Stimulated activated CD4-positive, alpha-beta T cell treated with anti-CD3 and anti-CD28 coated beads, TNF-alpha, amount 100 ng/mL, for 24 hours (primary cell): ENCODE results near the gene CD300LG.

Experiments
- DNase-seq, 3 experiments: peaks; one replicate each; pipeline ENCODE4 v3.0.0-alpha.2; 2020; ENCODE audit warnings: low read depth in 3 of 3

CD300LG gene

GRCh38 chr17:43905985-43906852 is 59.2 kb downstream of the CD300LG start:
- no peak for DNase-seq

DNA sequence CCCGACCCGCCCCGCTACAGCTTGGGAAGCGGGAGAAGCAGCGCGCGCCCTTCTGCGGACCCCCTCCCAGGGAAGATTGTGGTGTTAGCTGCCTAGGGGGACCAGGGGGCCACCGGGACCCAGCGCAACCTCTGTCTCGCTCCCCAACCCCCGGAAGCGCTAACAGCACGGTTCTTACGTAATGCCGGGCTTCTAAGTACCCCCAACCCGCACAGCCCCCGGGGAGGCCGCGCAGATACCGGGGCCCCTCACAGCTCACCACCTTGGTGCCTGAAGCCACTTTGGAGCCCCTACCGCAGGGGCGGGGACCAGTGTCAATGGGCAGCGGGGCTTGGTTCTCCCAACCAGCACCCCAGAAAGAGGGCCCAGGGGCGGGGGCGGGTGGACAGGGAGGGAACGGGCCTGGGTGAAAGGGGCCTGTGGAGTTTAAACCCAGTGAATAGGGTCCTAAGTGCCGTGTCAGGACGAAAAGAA is 60.0 kb downstream of the CD300LG start:
- no peak for DNase-seq

DNA sequence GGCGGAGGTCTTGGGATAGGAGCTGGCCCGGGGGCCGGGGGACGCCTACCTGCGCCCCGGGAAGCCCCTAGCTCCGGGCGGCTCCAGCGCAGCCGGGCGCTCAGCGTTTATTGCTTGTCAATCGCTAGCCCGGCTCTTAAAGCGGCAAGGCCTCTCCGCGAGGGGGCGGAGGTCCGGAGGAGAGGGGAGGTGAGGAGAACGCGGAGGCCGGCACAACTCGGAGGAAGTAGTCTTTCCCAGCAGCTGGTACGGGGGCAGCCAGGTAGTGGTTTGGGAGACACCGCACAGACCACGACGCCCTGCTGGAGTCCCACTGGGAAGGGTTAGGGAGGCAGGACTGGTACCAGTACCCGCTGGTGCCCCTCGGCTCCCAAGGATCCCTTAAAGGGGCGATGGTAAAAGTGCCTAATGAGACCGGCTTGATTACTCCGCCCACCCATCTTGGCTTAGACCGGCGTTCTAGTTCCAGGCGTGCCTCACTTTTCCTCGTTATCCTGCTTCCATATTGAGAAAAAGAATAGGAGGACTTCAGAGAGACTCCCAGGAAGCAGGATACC is 60.5 kb downstream of the CD300LG start, which contains the start of gene MPP2:
Gene MPP2, minus strand, starts transcription at position 112 of the 557 bp plus-strand sequence. CDS start 3,076 bp downstream, outside the sequence.
- DNase-seq, result peak in 1 of 3 experiments; percentile 55

DNA sequence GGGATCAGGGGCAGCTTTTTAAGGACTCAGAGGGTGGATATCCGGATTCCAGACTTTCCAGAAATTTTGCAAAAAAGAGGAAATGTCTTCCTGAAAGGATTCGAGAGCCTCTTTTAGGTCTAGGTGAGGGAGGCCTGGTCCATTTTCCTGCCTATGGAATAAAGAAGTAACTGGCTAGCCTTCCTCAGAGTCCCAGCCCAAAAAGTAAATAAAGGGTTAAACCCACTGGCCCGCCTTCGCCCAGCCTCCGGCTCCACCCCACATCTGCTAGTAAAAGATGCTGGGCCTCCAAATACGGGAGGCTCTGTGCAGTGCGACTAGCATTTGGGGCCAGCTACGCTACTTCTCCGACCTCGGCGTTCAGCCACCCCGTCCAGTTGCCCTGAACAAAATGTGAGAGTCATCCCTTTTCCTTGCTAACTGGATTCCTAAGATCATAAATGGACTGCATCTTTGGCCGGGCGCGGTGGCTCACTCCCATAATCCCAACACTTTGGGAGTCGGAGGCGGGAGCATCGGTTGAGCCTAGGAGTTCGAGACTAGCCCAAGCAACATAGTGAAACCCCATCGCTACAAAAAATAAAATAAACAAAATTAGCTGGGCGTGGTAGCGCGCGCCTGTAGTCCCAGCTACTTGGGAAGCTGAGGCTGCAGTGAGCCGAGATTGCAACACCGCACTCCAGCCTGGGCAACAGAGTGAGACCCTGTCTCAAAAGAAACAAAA is 61.2 kb downstream of the CD300LG start:
- DNase-seq, result peak in 2 of 3 experiments; percentile 24 to 55

DNA sequence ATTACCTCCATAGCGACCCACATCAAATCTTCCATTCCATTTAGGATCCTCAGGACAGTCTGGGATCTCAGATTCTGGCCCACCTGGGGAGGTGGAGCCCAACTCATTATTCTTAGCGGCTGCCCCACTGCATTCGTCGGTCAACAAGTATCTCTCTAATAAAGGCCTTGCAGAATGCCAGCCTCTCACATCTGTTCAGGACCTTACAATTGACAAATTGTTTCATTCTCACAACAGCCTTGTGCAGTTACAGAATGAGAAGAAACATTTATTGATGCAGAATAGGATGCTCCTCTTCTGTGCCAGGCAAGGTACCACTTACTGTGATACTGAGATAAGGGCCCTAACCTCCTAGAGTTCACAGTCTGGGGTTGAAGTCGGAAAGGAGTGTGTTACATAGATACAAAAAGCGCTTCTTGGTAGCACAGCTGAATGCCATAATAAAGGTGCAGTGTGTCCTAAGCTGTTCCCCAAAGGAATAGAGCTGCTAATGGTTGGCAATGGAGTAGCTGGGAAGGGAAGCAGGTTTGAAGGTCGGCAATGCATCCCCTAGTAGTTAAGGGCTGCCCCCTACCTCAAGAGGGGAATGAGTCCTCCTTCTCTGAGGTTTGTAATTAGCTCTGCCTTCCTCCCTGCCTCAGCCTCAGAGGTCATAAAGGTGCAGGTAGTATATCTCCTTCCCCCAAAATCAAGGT is 62.7 kb downstream of the CD300LG start:
- DNase-seq, result no peak

GRCh38 chr17:43911904-43912303 is 64.9 kb downstream of the CD300LG start:
- no peak for DNase-seq

DNA sequence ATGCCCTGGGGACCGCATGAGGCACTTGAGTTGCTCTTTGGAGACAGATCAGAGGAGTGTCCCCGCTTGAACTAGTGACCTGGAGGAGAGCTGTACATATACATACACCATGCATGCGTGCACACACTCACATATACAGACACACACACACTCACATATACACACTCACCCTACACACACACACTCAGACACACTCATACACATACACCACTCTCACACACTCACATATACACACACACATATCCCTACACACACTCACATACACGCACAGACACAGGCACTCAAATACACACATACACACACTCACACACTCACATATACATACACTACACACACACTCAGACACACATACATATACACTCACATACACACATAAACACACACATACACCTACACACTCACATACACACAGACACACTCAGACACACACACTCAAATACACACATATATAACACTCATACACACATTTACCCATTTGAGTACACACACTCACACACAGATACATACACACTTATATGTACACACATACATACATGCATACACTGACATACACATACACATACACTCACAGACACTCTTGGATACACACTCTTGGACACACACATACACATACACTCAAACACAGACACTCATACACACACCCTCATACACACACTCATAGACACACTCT is 65.8 kb downstream of the CD300LG start:
- no peak for DNase-seq
